Activated CD4-positive, alpha-beta T cell treated with anti-CD3 and anti-CD28 coated beads, Interleukin-2, amount 50 U/mL, for 4 hours (primary cell): Measurements from ENCODE around the gene ZNF839.

ENCODE experiments used
- DNase-seq, 2 experiments: peaks; one replicate each; pipeline ENCODE4 v3.0.0-alpha.2; 2020

ZNF839 gene

GRCh38 chr14:102389246-102389645 lies 69.7 kb downstream of the ZNF839 start:
- no peak for DNase-seq

GRCh38 chr14:102390064-102390855 lies 70.7 kb downstream of the ZNF839 start:
- DNase-seq: no peak
